IPS DF 6.9 (cell line): ENCODE results near the gene PTX4.

Experiments used
- DNase-seq: peaks from one replicate; pipeline ENCODE4 v3.0.0-alpha.2; 2013; ENCODE audit warnings: low read depth, low spot score
- H3K27ac ChIP-seq: one replicate; pipeline ENCODE4 v1.5.1; 2013; ENCODE audit warnings: low read length, control low read depth
- H3K27me3 ChIP-seq: 2 replicates; pipeline ENCODE4 v1.6.1; 2013; ENCODE audit warnings: mild to moderate bottlenecking, low read length; ENCODE audit not compliant: control insufficient read depth, insufficient read depth
- H3K36me3 ChIP-seq: 2 replicates; pipeline ENCODE4 v1.6.1; 2013; ENCODE audit warnings: low read length; ENCODE audit not compliant: control insufficient read depth, insufficient read depth
- H3K4me1 ChIP-seq: 2 replicates; pipeline ENCODE4 v1.6.1; 2013; ENCODE audit warnings: low read length; ENCODE audit not compliant: control insufficient read depth, insufficient read depth
- H3K4me3 ChIP-seq: 2 replicates; pipeline ENCODE4 v1.5.1; 2013; ENCODE audit warnings: mild to moderate bottlenecking, low read length
- H3K9me3 ChIP-seq: 2 replicates; pipeline ENCODE4 v1.6.1; 2013; ENCODE audit warnings: low read length, inconsistent platforms; ENCODE audit not compliant: control insufficient read depth, insufficient read depth
- WGBS: extraction: QIAGEN DNeasy Blood & Tissue Kit; methylation state at CpG from one replicate; pipeline ENCODE4 v1.1.7; 2013; ENCODE audit warnings: mixed read lengths, missing lambda C conversion rate; ENCODE audit not compliant: insufficient read length, insufficient coverage; 5-methylcytosine and 5-hydroxymethylcytosine counted together

Gene PTX4

GRCh38 chr16:1498899-1499676 lies 10.3 kb upstream of the PTX4 start:
- H3K9me3 ChIP-seq = no peaks in the 10 kb centered on the region
- no peaks in the 10 kb centered on the region for H3K4me1 ChIP-seq
- no peak for DNase-seq
- H3K36me3 ChIP-seq = peaks cover 76% of the 10 kb centered on the region
- H3K27me3 ChIP-seq = no peaks in the 10 kb centered on the region
- WGBS = no CpG with 5 or more reads among the region's 35 CpGs
- H3K27ac ChIP-seq = no peak overlapping the region
- no peak overlapping the region for H3K4me3 ChIP-seq

- WGBS = no CpG with 5 or more reads among the region's 21 CpGs
- Histone ChIP-seq H3K4me3 (no peak overlapping the region; the same call in 1 of the 2 replicates), H3K27me3 (no peaks in the 10 kb centered on the region), H3K4me1 (no peaks in the 10 kb centered on the region), H3K36me3 (peaks cover 62% of the 10 kb centered on the region), H3K27ac (no peak overlapping the region), H3K9me3 (no peaks in the 10 kb centered on the region)
- no peak for DNase-seq
Measured at GRCh38 chr16:1497014-1497598, 8.4 kb upstream of the PTX4 start.

GRCh38 chr16:1496464-1496863 lies 7.7 kb upstream of the PTX4 start:
- no peaks in the 10 kb centered on the region for H3K9me3 ChIP-seq
- peaks cover 56% of the 10 kb centered on the region for H3K36me3 ChIP-seq
- H3K27ac ChIP-seq = no peak overlapping the region
- no peaks in the 10 kb centered on the region for H3K4me1 ChIP-seq
- H3K27me3 ChIP-seq = no peaks in the 10 kb centered on the region
- no CpG with 5 or more reads among the region's 25 CpGs for WGBS
- no peak for DNase-seq
- H3K4me3 ChIP-seq = no peak overlapping the region

GRCh38 chr16:1495889-1496262 lies 7.1 kb upstream of the PTX4 start:
- WGBS = no CpG with 5 or more reads among the region's 25 CpGs
- Histone ChIP-seq H3K36me3 (peaks cover 50% of the 10 kb centered on the region), H3K4me1 (no peaks in the 10 kb centered on the region), H3K27me3 (no peaks in the 10 kb centered on the region), H3K9me3 (no peaks in the 10 kb centered on the region), H3K27ac (no peak overlapping the region), H3K4me3 (no peak overlapping the region)
- DNase-seq = no peak

- Histone ChIP-seq H3K27me3 (no peaks in the 10 kb centered on the region), H3K4me3 (no peak overlapping the region), H3K9me3 (no peaks in the 10 kb centered on the region), H3K4me1 (no peaks in the 10 kb centered on the region), H3K27ac (no peak overlapping the region), H3K36me3 (peaks cover 45% of the 10 kb centered on the region)
- no CpG with 5 or more reads among the region's 39 CpGs for WGBS
- DNase-seq = no peak
Measured at GRCh38 chr16:1495211-1495888, 6.6 kb upstream of the PTX4 start.

GRCh38 chr16:1494711-1495110 lies 6.0 kb upstream of the PTX4 start:
- WGBS = no CpG with 5 or more reads among the region's 13 CpGs
- DNase-seq = no peak
- Histone ChIP-seq H3K4me3 (no peak overlapping the region), H3K4me1 (no peaks in the 10 kb centered on the region), H3K27me3 (no peaks in the 10 kb centered on the region), H3K9me3 (no peaks in the 10 kb centered on the region), H3K27ac (no peak overlapping the region), H3K36me3 (peaks cover 38% of the 10 kb centered on the region)

GRCh38 chr16:1494129-1494640 lies 5.4 kb upstream of the PTX4 start:
- no peak for DNase-seq
- Histone ChIP-seq H3K4me1 (no peaks in the 10 kb centered on the region), H3K36me3 (peaks cover 34% of the 10 kb centered on the region), H3K27ac (no peak overlapping the region), H3K27me3 (no peaks in the 10 kb centered on the region), H3K4me3 (peak overlapping the region; percentile 88; the same call in 1 of the 2 replicates), H3K9me3 (no peaks in the 10 kb centered on the region)
- no CpG with 5 or more reads among the region's 25 CpGs for WGBS

GRCh38 chr16:1493746-1494094 lies 5.0 kb upstream of the PTX4 start:
- no CpG with 5 or more reads among the region's 30 CpGs for WGBS
- no peak for DNase-seq
- no peaks in the 10 kb centered on the region for H3K9me3 ChIP-seq
- H3K36me3 ChIP-seq = peaks cover 30% of the 10 kb centered on the region
- H3K4me1 ChIP-seq = no peaks in the 10 kb centered on the region
- no peaks in the 10 kb centered on the region for H3K27me3 ChIP-seq
- no peak overlapping the region for H3K27ac ChIP-seq
- H3K4me3 ChIP-seq = peak overlapping the region; percentile 88

- H3K4me1 ChIP-seq = no peaks in the 10 kb centered on the region
- H3K4me3 ChIP-seq = peak within 1 kb of the TSS; percentile 88
- H3K9me3 ChIP-seq = no peaks in the 10 kb centered on the region
- H3K36me3 ChIP-seq = peaks cover 30% of the 10 kb centered on the region
- no peak within 1 kb of the TSS for H3K27ac ChIP-seq
- H3K27me3 ChIP-seq = no peaks in the 10 kb centered on the region
- no CpG with 5 or more reads among the region's 89 CpGs for WGBS
- peak; percentile 47 for DNase-seq
Measured at GRCh38 chr16:1492923-1493745, 4.4 kb upstream of the PTX4 start, which contains the start of gene TELO2. TSS of gene TELO2 (plus strand) at chr16:1493360. CDS start at chr16:1494282, 922 bp downstream.
